Ovary (tissue), 3 donors: ENCODE measurements around the gene PADI2.

Experiments used
- CTCF ChIP-seq, 3 donors: fragments of 450-650 bp in 2 of 3; fragments of 200-600 bp in 1 of 3; IDR thresholded peaks; one replicate each; pipeline versions ENCODE4 v1.5.1 to v1.8.0; 2016 to 2022; ENCODE audit warnings: antibody characterized with exemption in 3 of 3, mild to moderate bottlenecking in 1 of 3
- POLR2A ChIP-seq: fragments of 450-650 bp; IDR thresholded peaks from one replicate; pipeline ENCODE4 v1.6.1; 2017; ENCODE audit warnings: antibody characterized with exemption, mild to moderate bottlenecking, moderate library complexity
- donor health status: DM: no; HTN: no; CAD: no.

- TF ChIP-seq CTCF (IDR thresholded peaks at IDR 0.05): no peak
- TF ChIP-seq POLR2A: no peak
Measured at GRCh38 chr1:17113963-17114362, 5.3 kb downstream of the PADI2 start.
